ENCODE results near the gene DUSP2.
A peak's percentile ranks its signal among the peaks of the same experiment; 100 is the strongest.

DUSP2 gene

GRCh38 chr2:96120091-96120720 is 25.0 kb downstream of the DUSP2 start:
- Histone ChIP-seq H3K27me3 (ENCODE audit: control insufficient read depth, insufficient read depth, low read length) (peaks cover 58% of the 10 kb centered on the region), H3K4me1 (ENCODE audit: control insufficient read depth, insufficient read depth, low read length) (peaks cover 16% of the 10 kb centered on the region), H3K9me3 (ENCODE audit: control insufficient read depth, low read length) (no peaks in the 10 kb centered on the region), H3K9ac (ENCODE audit: low read length) (no peak overlapping the region), H3K36me3 (ENCODE audit: control insufficient read depth, insufficient read depth, low read length) (no peaks in the 10 kb centered on the region), H3K4me3 (ENCODE audit: low read length) (no peak overlapping the region)

GRCh38 chr2:96119389-96119751 is 25.9 kb downstream of the DUSP2 start:
- Histone ChIP-seq H3K4me1 (ENCODE audit: control insufficient read depth, insufficient read depth, low read length) (peaks cover 16% of the 10 kb centered on the region), H3K27me3 (ENCODE audit: control insufficient read depth, insufficient read depth, low read length) (peaks cover 63% of the 10 kb centered on the region), H3K36me3 (ENCODE audit: control insufficient read depth, insufficient read depth, low read length) (no peaks in the 10 kb centered on the region), H3K9ac (ENCODE audit: low read length) (no peak overlapping the region), H3K4me3 (ENCODE audit: low read length) (no peak overlapping the region), H3K9me3 (ENCODE audit: control insufficient read depth, low read length) (no peaks in the 10 kb centered on the region)

DNA sequence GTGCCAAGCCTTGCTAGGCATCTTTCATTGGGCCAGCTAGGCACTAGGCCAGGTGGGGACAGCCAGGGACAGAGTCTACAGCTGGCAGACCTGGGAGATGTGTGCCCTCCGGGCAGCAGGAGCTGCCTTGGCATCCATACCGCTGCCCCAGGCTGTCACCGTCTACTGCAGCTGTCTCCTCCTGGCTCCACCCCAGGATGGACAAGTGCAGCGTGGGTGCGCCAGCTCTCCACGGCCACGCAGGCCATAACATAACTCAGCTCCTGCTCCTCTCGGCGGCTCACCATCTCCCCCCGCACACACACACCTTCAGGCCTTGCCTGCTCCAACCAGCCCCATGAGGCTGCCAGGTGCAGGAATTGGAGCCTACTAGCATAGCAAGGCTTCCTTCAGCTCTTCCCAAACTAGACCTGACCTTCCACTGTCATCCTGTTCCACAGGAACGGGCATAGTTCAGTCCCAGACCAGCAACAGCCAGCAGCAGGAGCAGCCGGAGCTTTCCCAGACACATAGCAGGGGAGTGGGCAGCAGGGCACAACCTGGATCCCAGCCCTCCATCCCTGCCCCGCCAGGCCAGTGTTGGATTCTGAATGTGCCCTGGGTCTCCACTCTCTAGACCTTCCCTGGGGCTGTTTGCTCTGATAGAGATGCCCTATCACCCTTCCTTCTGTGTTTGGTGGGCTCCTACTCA is 26.4 kb downstream of the DUSP2 start:
- Histone ChIP-seq H3K9me3 (ENCODE audit: control insufficient read depth, low read length) (no peaks in the 10 kb centered on the region), H3K36me3 (ENCODE audit: control insufficient read depth, insufficient read depth, low read length) (no peaks in the 10 kb centered on the region), H3K27me3 (ENCODE audit: control insufficient read depth, insufficient read depth, low read length) (peaks cover 63% of the 10 kb centered on the region)

DNA sequence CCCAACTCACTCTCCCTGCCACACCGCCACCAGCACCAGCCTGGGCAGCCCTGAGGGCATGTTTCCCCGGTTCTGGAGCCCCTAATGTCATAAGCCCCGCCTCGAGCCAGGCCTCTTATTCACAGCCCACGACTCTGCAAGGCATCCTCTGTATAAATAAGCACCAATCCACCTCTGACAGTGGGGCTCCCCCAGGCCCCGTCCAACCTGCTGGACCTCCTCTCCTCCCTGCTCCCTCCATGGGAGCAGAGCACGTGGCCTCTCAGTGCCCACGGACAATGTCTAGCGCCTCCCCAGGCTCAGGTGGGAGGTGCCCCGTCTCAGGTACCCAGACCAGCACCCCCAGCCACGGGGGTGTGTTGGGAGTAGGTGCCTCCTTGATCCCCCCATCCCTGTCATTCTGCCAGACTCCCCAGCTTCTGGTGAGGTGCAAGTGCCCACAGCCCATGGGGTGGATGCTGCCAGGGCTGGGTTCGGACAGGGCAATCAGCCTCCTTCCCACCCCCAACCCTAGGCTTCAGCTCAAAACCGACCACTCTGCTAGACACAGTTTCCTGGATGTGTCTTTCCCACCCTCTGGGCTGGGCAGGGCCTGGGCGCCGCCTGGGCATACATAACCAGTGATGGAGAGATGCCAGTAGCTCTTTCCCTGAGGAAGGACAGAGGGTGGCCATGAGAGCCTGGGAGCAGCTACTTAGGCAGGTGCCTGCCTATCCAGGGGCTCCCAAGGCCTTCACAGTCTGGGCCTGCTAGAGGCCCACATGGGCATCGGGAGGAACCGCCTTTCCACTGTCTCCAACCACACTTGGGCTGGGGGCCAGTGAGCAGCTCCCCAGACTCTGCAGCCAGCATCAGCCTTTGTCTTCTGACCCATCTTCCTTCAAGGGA is 27.3 kb downstream of the DUSP2 start:
- peaks cover 63% of the 10 kb centered on the region for H3K27me3 ChIP-seq (ENCODE audit: control insufficient read depth, insufficient read depth, low read length)
- H3K4me1 ChIP-seq (ENCODE audit: control insufficient read depth, insufficient read depth, low read length): peaks cover 16% of the 10 kb centered on the region
- H3K4me3 ChIP-seq (ENCODE audit: low read length): no peak overlapping the region

More for the DNA sequence above, 26.4 kb downstream of the DUSP2 start:
- H3K4me3 ChIP-seq (ENCODE audit: low read length): no peak overlapping the region
- H3K9ac ChIP-seq (ENCODE audit: low read length): no peak overlapping the region
- peaks cover 16% of the 10 kb centered on the region for H3K4me1 ChIP-seq (ENCODE audit: control insufficient read depth, insufficient read depth, low read length)

DNA sequence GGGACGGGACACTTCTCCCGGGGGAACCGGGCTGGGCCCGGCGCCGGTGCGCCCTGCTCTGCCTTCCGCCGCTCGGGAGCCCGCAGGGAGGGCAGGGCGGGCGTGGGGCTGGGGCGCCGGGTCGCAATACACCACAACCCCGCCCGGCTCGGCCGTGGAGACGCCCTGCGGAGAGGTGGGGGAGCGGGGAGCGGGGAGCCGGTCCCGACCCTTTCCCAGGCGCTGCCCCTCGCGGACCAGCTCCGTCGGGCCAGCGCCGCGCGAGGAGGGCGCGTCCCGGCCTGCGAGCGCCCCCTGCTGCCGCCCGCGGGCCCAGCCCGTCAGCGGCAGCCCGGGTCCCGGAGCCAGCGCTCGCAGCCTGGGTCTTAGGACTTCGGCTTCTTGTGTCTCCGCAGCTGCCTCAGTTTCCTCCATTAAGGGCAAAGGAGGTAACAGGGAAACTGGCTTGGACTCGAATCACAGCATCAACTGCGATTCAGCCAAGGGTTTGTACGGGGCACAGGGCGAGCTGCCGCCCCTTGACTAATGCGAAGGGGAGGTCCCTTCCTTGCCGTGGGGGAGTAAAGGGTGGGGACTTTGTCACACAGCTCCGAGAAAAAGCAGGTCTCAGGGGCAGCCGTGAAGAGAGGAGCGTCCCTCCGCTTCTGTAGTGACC is 28.2 kb downstream of the DUSP2 start:
- Histone ChIP-seq H3K4me1 (ENCODE audit: control insufficient read depth, insufficient read depth, low read length) (peaks cover 16% of the 10 kb centered on the region), H3K9ac (ENCODE audit: low read length) (peak overlapping the region; percentile 47), H3K9me3 (ENCODE audit: control insufficient read depth, low read length) (no peaks in the 10 kb centered on the region), H3K36me3 (ENCODE audit: control insufficient read depth, insufficient read depth, low read length) (no peaks in the 10 kb centered on the region), H3K4me3 (ENCODE audit: low read length) (no peak overlapping the region), H3K27me3 (ENCODE audit: control insufficient read depth, insufficient read depth, low read length) (peaks cover 63% of the 10 kb centered on the region)

More for the DNA sequence above, 27.3 kb downstream of the DUSP2 start:
- no peaks in the 10 kb centered on the region for H3K36me3 ChIP-seq (ENCODE audit: control insufficient read depth, insufficient read depth, low read length)
- H3K9ac ChIP-seq (ENCODE audit: low read length): peak overlapping the region; percentile 45
- no peaks in the 10 kb centered on the region for H3K9me3 ChIP-seq (ENCODE audit: control insufficient read depth, low read length)

GRCh38 chr2:96116424-96116878 is 28.8 kb downstream of the DUSP2 start, which contains the start of gene ADRA2B:
TSS of gene ADRA2B (minus strand) at chr2:96116571. CDS start at chr2:96116149, 422 bp downstream.
- no peaks in the 10 kb centered on the region for H3K9me3 ChIP-seq (ENCODE audit: control insufficient read depth, low read length)
- peaks cover 59% of the 10 kb centered on the region for H3K27me3 ChIP-seq (ENCODE audit: control insufficient read depth, insufficient read depth, low read length)
- H3K4me1 ChIP-seq (ENCODE audit: control insufficient read depth, insufficient read depth, low read length): peaks cover 16% of the 10 kb centered on the region
- H3K9ac ChIP-seq (ENCODE audit: low read length): peak within 1 kb of the TSS; percentile 47
- no peak within 1 kb of the TSS for H3K4me3 ChIP-seq (ENCODE audit: low read length)
- no peaks in the 10 kb centered on the region for H3K36me3 ChIP-seq (ENCODE audit: control insufficient read depth, insufficient read depth, low read length)

DNA sequence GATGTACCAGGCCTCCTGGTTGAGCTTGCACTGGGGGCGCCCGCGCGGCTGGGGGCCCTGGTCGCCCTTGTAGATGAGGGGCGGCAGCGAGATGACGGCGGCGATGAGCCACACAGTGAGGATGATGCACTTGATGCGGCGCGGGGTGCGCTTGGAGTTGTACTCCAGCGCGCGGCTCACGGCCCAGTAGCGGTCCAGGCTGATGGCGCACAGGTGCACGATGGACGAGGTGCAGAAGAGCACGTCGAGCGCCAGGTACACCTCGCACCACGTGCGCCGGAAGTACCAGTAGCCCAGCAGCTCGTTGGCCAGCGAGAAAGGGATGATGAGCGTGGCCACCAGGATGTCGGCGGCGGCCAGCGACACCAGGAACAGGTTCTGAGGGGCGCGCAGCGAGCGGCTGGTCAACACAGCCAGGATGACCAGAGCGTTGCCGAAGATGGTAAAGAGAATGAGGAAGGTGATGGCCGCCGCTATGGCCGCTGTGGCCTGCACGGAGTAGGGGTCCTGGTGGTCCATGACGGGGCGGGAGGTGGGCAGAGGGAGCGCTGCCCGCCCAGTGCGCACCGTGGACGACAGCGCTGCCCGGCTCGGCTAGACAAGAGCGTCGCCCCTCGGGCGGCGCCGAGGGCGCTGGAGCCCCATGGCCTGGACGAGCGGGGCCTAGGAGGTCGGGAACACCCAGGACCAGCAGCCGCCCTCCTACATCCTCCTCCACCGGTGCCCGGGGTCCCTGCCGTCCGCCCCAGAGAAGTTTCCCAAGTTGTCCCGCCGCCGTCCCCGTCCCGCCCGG is 29.4 kb downstream of the DUSP2 start:
- Histone ChIP-seq H3K9me3 (ENCODE audit: control insufficient read depth, low read length) (no peaks in the 10 kb centered on the region), H3K27me3 (ENCODE audit: control insufficient read depth, insufficient read depth, low read length) (peaks cover 53% of the 10 kb centered on the region), H3K9ac (ENCODE audit: low read length) (no peak overlapping the region), H3K36me3 (ENCODE audit: control insufficient read depth, insufficient read depth, low read length) (no peaks in the 10 kb centered on the region), H3K4me1 (ENCODE audit: control insufficient read depth, insufficient read depth, low read length) (peaks cover 16% of the 10 kb centered on the region), H3K4me3 (ENCODE audit: low read length) (no peak overlapping the region)

DNA sequence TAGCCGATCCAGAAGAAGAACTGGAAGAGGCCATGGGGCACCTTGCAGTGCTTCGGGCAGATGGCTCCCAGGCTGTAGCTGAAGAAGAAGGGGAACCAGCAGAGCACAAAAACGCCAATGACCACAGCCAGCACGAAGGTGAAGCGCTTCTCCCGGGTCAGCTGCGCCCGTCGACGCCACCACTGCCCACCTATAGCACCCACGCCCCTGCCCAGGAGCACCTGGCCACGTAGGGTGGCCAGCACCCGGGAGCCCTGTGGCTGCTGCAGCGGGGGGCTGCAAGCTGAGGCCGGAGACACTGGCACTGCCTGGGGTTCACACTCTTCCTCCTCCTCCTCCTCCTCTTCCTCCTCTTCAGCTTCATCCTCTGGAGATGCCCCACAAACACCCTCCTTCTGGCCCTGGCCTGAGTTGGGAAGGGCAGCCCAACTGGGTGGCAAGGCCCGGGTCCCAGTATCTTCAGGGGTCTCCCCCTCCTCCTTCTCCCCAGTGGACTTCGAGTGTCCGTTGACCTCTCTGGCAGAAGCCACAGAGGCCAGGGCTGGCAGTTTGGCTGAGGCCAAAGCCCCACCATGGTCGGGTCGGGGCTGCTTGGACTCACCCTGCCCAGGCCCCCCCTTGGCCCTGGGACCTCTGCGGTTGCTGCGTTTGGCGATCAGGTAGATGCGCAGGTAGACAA is 30.2 kb downstream of the DUSP2 start:
- Histone ChIP-seq H3K4me3 (ENCODE audit: low read length) (no peak overlapping the region), H3K9me3 (ENCODE audit: control insufficient read depth, low read length) (no peaks in the 10 kb centered on the region), H3K36me3 (ENCODE audit: control insufficient read depth, insufficient read depth, low read length) (no peaks in the 10 kb centered on the region), H3K9ac (ENCODE audit: low read length) (no peak overlapping the region), H3K4me1 (ENCODE audit: control insufficient read depth, insufficient read depth, low read length) (peaks cover 16% of the 10 kb centered on the region), H3K27me3 (ENCODE audit: control insufficient read depth, insufficient read depth, low read length) (peaks cover 46% of the 10 kb centered on the region)

DNA sequence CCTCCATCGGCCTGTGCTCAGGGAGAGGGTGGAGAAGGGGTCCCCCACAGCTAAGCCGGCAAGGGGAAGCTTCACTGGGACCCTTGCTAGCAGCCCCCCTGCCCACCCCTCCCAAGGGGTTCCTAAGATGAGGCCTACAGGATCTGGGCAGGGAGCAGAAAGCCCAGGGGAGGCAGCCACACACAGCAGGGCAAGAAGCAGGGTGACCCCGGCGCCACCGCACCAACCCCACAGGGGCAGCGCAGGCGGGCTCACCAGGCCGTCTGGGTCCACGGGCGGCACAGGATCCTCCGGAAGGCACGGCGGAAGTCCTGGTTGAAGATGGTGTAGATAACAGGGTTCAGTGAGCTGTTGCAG is 30.7 kb downstream of the DUSP2 start:
- Histone ChIP-seq H3K9ac (ENCODE audit: low read length) (no peak overlapping the region), H3K36me3 (ENCODE audit: control insufficient read depth, insufficient read depth, low read length) (no peaks in the 10 kb centered on the region), H3K4me1 (ENCODE audit: control insufficient read depth, insufficient read depth, low read length) (peaks cover 16% of the 10 kb centered on the region), H3K27me3 (ENCODE audit: control insufficient read depth, insufficient read depth, low read length) (peaks cover 41% of the 10 kb centered on the region), H3K9me3 (ENCODE audit: control insufficient read depth, low read length) (no peaks in the 10 kb centered on the region), H3K4me3 (ENCODE audit: low read length) (no peak overlapping the region)

DNA sequence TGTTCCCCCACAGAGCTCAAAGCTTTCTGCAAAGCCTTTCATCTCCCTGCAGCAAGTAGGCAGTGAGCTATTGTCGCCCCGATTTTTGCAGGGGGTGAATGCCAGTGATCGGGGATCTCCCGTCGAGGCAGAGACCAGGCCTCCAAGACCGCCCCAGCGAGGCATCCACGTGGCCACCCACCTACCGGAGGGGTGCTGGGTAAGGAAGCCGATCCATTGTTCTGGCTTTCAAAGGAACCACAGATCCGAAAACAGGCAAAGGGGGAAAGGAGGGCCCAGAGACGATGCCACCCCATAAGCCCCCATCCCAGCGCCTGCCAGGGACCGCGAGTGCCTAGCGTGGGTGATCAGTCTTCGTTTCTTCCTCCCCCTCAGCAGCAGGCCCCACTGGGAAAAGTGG is 31.3 kb downstream of the DUSP2 start:
- no peak overlapping the region for H3K4me3 ChIP-seq (ENCODE audit: low read length)
- H3K9ac ChIP-seq (ENCODE audit: low read length): no peak overlapping the region
- H3K4me1 ChIP-seq (ENCODE audit: control insufficient read depth, insufficient read depth, low read length): peaks cover 16% of the 10 kb centered on the region
- H3K27me3 ChIP-seq (ENCODE audit: control insufficient read depth, insufficient read depth, low read length): peaks cover 35% of the 10 kb centered on the region
- no peaks in the 10 kb centered on the region for H3K9me3 ChIP-seq (ENCODE audit: control insufficient read depth, low read length)
- no peaks in the 10 kb centered on the region for H3K36me3 ChIP-seq (ENCODE audit: control insufficient read depth, insufficient read depth, low read length)

DNA sequence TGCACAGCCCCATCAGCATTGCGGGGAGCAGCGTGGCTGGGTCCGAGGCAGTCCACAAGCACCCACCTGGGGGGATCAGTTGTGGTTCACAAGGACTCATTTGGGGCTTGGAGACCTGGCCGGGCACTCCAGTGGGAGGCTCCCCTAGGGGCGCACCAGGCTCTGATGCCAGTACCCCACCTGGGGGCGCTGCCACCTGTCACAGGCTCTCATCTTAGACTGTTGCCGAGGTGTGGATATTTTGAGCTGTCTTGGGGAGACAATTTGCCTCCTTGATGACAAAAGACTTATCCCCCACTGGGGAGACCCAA is 31.9 kb downstream of the DUSP2 start:
- Histone ChIP-seq H3K9ac (ENCODE audit: low read length) (no peak overlapping the region), H3K4me3 (ENCODE audit: low read length) (no peak overlapping the region), H3K27me3 (ENCODE audit: control insufficient read depth, insufficient read depth, low read length) (peaks cover 30% of the 10 kb centered on the region), H3K36me3 (ENCODE audit: control insufficient read depth, insufficient read depth, low read length) (no peaks in the 10 kb centered on the region), H3K9me3 (ENCODE audit: control insufficient read depth, low read length) (no peaks in the 10 kb centered on the region), H3K4me1 (ENCODE audit: control insufficient read depth, insufficient read depth, low read length) (peaks cover 16% of the 10 kb centered on the region)
